Stimulated activated CD8-positive, alpha-beta memory T cell treated with anti-CD3 and anti-CD28 coated beads, Interleukin-4, amount 100 ng/mL, for 1 hour (primary cell): Measurements from ENCODE around the gene RIMOC1.
A peak's percentile ranks its signal among the peaks of the same experiment; 100 is the strongest.

Source experiments
- DNase-seq, 2 donors: peaks; one replicate each; pipeline ENCODE4 v3.0.0-alpha.2; 2020; ENCODE audit warnings: low read depth in 2 of 2, low spot score in 1 of 2

Gene RIMOC1, protein sequence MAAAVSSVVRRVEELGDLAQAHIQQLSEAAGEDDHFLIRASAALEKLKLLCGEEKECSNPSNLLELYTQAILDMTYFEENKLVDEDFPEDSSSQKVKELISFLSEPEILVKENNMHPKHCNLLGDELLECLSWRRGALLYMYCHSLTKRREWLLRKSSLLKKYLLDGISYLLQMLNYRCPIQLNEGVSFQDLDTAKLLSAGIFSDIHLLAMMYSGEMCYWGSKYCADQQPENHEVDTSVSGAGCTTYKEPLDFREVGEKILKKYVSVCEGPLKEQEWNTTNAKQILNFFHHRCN

GRCh38 chr5:41903892-41904799 is at the start of gene RIMOC1:
TSS of gene RIMOC1 (plus strand) at chr5:41904344. CDS start at chr5:41904368, 24 bp downstream.
- peak; percentile 95 for DNase-seq

GRCh38 chr5:41856644-41857491 is 47.3 kb upstream of the RIMOC1 start:
- peak in 1 of 2 donors; percentile 9 for DNase-seq

DNA sequence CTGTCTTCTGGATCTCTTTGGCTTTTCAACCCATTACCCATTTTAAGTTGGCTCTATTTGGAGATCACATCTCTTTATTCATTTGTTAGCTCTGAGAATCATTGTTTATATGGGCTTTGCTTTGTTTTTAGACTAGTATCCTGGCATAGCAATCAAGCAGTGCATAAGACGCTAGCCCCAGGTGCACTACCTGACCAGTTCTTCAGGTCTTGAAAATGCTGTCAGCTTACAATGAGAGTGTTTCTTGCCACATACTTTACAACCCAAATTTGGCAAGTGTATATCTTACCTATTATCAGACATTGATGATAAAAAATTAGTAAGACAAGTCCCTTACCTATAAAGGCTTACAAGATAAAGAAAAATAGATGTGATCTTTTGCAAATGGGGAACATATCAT is 46.2 kb upstream of the RIMOC1 start:
- DNase-seq, result no peak

DNA sequence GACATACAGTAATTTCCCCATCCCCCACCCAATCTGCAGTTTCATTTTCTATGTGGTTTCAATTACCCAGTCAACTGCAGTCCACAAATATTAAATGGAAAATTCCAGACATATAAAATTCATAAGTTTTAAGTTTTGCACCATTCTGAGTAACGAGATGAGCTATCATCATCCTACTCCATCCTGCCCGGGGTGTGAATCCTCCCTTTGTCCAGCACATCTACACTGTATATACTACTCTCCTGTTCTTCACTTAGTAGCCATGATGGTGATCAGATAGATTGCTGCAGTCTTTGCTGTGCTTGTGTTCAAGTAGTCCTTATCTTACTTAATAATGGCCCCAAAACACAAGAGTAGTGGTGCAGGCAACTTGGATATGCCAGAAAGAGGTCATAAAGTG is 45.3 kb upstream of the RIMOC1 start:
- no peak for DNase-seq

DNA sequence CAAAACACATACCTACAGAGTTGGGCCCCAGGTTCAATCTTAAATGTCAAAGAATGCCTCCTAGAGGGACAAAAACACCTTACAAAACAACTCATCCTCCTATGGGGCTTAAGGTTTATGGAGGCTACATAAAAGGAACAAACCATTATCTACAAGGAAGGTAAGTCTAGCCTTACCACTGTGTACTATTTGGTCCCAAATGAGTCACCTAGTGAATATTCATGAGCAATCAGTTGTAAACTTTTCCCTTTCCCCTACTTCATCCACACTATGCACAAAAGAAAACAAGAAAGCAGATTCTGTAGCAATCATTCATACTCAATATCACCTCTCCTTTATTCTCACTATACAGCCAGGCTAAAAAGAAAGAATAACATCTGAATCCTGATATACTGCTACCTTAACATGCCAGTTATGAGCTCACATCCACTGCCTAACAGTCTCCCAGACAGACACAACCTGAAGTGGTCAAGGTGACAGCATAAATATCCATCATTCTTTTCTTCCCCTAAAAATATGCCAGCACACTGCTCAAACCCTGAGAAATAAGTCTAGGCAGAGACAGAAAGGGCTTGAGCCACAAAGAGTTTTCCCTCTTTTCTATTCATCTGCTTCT is 40.2 kb upstream of the RIMOC1 start:
- DNase-seq, result no peak

- DNase-seq, result no peak
Observed at GRCh38 chr5:41869151-41869723, 34.9 kb upstream of the RIMOC1 start.

GRCh38 chr5:41869724-41870626 is 34.2 kb upstream of the RIMOC1 start, which contains the start of gene OXCT1:
TSS of gene OXCT1 (minus strand) at chr5:41870425. CDS start at chr5:41870358, 67 bp downstream.
- peak; percentile 76 to 87 for DNase-seq

GRCh38 chr5:41870627-41871048 is 33.5 kb upstream of the RIMOC1 start:
- no peak for DNase-seq

DNA sequence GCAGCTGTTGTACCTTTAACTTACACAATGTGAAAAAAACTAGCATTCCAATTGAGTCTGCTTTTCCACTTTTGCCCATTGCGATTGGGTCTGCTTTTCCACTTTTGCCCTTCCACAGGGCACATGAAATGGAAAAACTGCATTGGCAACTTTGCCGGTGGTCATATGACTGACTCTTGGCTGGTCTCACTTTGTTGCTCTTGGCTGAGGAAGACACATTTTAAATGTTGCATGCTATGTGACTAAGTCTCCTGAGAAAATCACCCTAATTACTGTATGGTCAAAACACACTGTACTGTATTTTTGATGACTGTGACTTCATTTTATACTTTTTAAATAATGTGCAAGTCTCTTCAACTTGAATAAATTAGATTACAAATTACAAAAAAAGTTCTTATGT is 32.3 kb upstream of the RIMOC1 start:
- no peak for DNase-seq

DNA sequence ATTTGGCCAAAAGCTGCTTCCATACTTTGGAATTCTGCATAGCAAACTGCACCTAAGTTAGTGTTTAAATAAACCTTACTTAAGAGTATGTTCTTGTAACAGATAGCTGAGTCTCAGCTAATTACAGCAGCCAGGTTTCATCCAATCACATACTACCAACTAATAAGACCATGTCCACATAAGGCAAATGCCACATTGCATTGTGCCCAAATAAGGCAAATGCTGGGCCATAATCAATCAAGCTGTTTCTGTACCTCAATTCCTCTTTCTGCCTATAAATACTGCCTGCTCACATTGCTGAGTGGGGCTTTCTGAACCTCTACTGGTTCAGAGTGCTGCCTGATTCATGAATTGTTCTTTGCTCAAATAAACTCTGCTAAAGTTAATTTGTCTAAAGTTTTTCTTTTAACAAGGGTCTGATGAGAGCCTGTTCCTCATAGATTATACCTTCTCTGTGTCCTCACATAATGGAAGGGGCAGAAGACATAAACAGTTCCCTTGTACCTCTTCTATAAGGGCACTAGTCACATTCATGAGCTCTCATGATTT is 29.6 kb upstream of the RIMOC1 start:
- DNase-seq, result no peak

GRCh38 chr5:41875121-41875520 is 29.0 kb upstream of the RIMOC1 start:
- no peak for DNase-seq

DNA sequence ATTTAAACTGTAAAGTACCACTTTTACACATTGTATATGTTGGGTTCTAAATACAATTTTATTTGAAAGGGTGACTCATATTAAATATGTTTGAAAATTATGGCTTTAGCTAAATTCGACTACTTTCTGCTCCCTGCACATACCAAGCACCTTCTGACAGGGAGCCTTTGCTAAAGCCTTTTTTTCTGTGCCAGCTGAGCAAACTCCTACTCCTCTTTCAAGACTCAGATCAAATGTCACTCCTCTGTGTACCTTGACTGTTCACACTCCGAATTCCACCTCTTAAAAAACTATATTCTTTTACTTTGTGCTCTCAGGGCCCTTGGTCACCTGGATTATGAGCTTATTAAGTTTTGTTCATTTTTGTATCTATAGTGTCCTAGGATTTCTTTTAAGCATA is 27.5 kb upstream of the RIMOC1 start:
- no peak for DNase-seq

DNA sequence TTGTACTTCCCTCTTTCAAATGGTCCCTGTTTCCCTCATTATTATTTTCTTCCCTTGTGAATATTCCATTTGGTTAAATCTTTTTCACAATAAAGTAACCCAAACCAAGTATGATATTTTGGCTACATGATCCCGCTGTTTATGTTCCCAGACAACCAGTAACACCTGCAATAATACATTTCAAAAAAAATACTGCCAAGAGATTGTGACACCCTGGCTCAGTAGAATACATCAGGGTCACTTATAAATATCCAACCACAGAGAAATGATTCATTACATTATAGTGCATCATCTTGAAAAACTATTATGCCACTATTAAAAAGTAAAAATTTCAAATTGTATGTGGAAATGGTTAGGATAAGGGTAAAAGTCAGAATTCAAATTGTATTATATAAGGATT is 26.7 kb upstream of the RIMOC1 start:
- DNase-seq, result no peak

DNA sequence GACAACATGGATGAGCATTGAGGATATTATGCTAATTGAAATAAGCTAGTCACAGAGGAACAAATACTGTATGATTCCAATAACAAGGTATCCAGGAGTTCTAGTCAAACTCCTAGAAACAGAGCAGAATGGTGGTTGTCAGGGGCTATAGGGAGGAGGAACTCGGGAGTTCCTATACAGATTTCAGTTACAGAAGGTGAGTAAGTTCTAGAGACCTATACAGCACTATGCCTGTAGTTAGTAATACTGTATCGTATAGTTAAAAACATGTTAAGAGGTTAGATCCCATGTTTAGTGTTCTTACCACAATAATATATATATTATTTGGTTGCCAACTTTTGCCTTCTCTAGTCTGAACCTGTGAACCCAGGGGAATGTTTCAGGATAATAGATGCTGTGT is 26.0 kb upstream of the RIMOC1 start:
- DNase-seq, result no peak

- no peak for DNase-seq
Observed at GRCh38 chr5:41878643-41879478, 25.3 kb upstream of the RIMOC1 start.

GRCh38 chr5:41882765-41883164 is 21.4 kb upstream of the RIMOC1 start:
- DNase-seq, result no peak

DNA sequence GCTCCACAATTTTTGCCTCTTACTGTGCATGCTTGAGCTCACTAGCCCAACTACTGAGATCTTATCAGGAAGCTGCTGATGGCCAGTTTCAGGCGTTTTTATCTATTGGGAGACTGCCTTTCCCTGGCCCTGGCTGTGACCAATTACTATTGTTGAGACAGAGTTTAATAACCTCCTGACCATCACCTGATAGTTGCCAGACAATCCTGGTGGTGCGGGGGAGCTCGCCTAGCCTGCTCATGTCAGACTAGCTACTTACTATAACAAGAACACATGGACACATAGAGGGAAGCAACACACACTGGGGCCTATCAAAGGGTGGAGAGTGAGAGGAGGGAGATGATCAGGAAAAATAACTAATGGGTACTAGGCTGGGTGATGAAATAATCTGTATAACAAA is 20.9 kb upstream of the RIMOC1 start:
- DNase-seq, result no peak

DNA sequence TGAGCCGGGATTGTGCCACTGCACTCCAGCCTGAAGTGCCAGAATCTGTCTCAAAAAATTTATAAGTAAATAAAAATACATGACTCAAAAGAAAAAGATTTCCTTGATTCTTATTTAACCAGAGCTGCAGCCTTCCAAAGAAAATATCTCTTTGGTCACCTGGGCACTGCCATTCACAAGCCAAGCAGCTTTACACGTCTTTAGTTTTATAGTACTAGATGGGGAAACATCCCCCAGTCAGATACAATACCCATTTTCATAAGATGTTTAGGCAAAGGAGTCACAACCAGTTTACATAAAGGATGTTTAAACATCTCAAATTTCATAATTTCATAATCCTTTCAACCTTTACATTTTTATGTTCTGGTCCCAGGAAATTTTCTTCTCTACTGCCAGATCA is 20.2 kb upstream of the RIMOC1 start:
- no peak for DNase-seq
